Left ventricle myocardium inferior (tissue), 1 donor: ENCODE measurements around the gene BMAL1. TPM values are rescaled to one million over a fixed set of nuclear protein-coding genes. Genes with fewer than 3 reads are reported as not detected.
"Not testable (repeated sequence)": the region's sequence is repeated elsewhere in the genome, so short reads cannot be mapped to it uniquely, and the experiment has no call there.

Source experiments
- DNase-seq: peaks from one replicate; pipeline ENCODE4 v3.0.0-alpha.2; 2020
- H3K27ac ChIP-seq: fragments of 200-600 bp; replicated peaks from 2 replicates; pipeline ENCODE4 v1.8.0; 2021
- H3K27me3 ChIP-seq: fragments of 200-600 bp; 2 replicates; pipeline ENCODE4 v1.8.0; 2021; ENCODE audit warnings: low read depth
- H3K36me3 ChIP-seq: fragments of 200-600 bp; 2 replicates; pipeline ENCODE4 v1.8.0; 2021
- H3K4me1 ChIP-seq: fragments of 200-600 bp; 2 replicates; pipeline ENCODE4 v1.8.0; 2021
- H3K4me3 ChIP-seq: fragments of 200-600 bp; 2 replicates; pipeline ENCODE4 v1.8.0; 2021; ENCODE audit warnings: mild to moderate bottlenecking, moderate library complexity
- H3K9me3 ChIP-seq: fragments of 200-600 bp; replicated peaks from 2 replicates; pipeline ENCODE4 v1.8.0; 2021
- CTCF ChIP-seq: fragments of 200-600 bp; IDR thresholded peaks from 2 replicates; pipeline ENCODE4 v1.8.0; 2021; ENCODE audit warnings: antibody characterized with exemption, mild to moderate bottlenecking, borderline replicate concordance
- intact Hi-C: fragments of 100-400 bp; cut with micrococcal nuclease; formaldehyde crosslinking; loops from one replicate; pipeline ENCODE4 v1.11.0; 2022
- total RNA-seq: library from RNA; stranded (reverse); fragmentation: NEBNext Ultra II Directional; extraction: Animal tissue kit (Norgen Biotek cat#: 25700); gene quantifications from one replicate; pipeline ENCODE4 v1.2.1, GENCODE V29; 2021
- donor health status: DM: no; HTN: yes; CAD: no; lungs with severe emphysema.

BMAL1 gene
- total RNA-seq, 1 donor from 2014 or later, result 7.1 TPM

- no peak overlapping the region for H3K4me3 ChIP-seq
- H3K27me3 ChIP-seq, result no peaks in the 10 kb centered on the region
- intact Hi-C loops, result no loop called here
- TF ChIP-seq CTCF, result no peak
- no peak for DNase-seq
- H3K27ac ChIP-seq, result no peak overlapping the region
- H3K36me3 ChIP-seq, result peaks cover 3% of the 10 kb centered on the region
- H3K4me1 ChIP-seq, result peaks cover 12% of the 10 kb centered on the region
- H3K9me3 ChIP-seq, result peaks cover 32% of the 10 kb centered on the region
These were observed 152.2 kb downstream of the BMAL1 start for GRCh38 chr11:13429836-13430235.

DNA sequence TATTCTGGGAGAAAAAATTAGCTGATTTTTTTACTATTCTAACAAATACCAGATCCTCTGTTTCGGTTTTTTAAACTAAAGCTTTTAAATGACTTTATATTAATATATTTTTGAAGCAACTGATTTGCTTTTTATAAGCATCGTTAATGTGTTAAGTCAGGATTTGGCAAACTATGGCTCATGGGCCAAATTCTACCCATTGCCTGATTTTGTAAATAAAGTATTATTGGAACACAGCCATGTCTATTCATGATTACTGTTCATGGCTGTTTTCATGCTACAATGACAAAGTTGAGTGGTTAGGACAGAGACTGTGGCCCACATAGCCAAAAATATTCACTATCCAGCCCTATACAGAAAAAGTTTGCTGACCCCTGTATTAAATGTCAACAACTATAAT, 155.8 kb downstream of the BMAL1 start:
- H3K36me3 ChIP-seq, result peaks cover 3% of the 10 kb centered on the region
- no peaks in the 10 kb centered on the region for H3K27me3 ChIP-seq
- peaks cover 8% of the 10 kb centered on the region for H3K9me3 ChIP-seq
- DNase-seq, result no peak
- no peak overlapping the region for H3K4me3 ChIP-seq
- intact Hi-C loops, result no loop called here
- TF ChIP-seq CTCF, result no peak
- peaks cover 12% of the 10 kb centered on the region for H3K4me1 ChIP-seq
- H3K27ac ChIP-seq, result no peak overlapping the region

GRCh38 chr11:13434247-13435205, 156.9 kb downstream of the BMAL1 start:
- peaks cover 18% of the 10 kb centered on the region for H3K4me1 ChIP-seq
- intact Hi-C loops, result no loop called here
- H3K27ac ChIP-seq, result no peak overlapping the region
- no peaks in the 10 kb centered on the region for H3K36me3 ChIP-seq
- no peaks in the 10 kb centered on the region for H3K27me3 ChIP-seq
- no peaks in the 10 kb centered on the region for H3K9me3 ChIP-seq
- no peak for TF ChIP-seq CTCF
- no peak overlapping the region for H3K4me3 ChIP-seq
- DNase-seq, result no peak

DNA sequence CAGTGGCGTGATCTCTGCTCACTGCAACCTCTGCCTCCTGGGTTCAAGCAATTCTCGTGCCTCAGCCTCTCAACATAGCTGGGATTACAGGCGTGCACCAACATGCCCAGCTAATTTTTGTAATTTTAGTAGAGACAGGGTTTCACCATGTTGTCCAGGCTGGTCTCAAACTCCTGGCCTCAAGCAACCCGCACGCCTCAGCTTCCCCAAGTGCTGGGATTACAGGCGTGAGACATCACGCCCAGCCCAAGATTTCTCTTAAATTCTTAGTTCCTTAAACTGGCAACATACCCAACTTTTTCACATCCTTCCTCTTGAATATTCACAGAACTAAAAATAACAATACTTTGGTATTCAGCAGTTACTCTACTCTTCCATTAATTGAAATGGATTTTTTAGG, 159.2 kb downstream of the BMAL1 start:
- peaks cover 33% of the 10 kb centered on the region for H3K4me1 ChIP-seq
- H3K27me3 ChIP-seq, DNase-seq, H3K4me3 ChIP-seq, H3K9me3 ChIP-seq, H3K27ac ChIP-seq, intact Hi-C loops, H3K36me3 ChIP-seq: not testable (repeated sequence)

Other genes starting within 250 kb of the BMAL1 start
- gene BTBD10, start 185.4 kb downstream of the BMAL1 start, total RNA-seq, result 26.4 TPM
- not detected for gene PTH, start 218.2 kb downstream of the BMAL1 start, total RNA-seq